Forelimb muscle (tissue), 1 donor: ENCODE results near the gene MAPK8IP3. TPM values are rescaled to one million over a fixed set of nuclear protein-coding genes. Genes with fewer than 3 reads are reported as not detected.

Experiments used
- DNase-seq: peaks from one replicate; pipeline ENCODE4 v3.0.0-alpha.2; 2013; ENCODE audit warnings: low read depth
- polyA plus RNA-seq: library from polyadenylated mRNA; unstranded; fragments of 120-200 nt; gene quantifications from one replicate; pipeline ENCODE4 v1.2.1, GENCODE V29; 2013; ENCODE audit not compliant: insufficient read length

Gene MAPK8IP3
- polyA plus RNA-seq, 1 donor = 53.6 TPM

DNA sequence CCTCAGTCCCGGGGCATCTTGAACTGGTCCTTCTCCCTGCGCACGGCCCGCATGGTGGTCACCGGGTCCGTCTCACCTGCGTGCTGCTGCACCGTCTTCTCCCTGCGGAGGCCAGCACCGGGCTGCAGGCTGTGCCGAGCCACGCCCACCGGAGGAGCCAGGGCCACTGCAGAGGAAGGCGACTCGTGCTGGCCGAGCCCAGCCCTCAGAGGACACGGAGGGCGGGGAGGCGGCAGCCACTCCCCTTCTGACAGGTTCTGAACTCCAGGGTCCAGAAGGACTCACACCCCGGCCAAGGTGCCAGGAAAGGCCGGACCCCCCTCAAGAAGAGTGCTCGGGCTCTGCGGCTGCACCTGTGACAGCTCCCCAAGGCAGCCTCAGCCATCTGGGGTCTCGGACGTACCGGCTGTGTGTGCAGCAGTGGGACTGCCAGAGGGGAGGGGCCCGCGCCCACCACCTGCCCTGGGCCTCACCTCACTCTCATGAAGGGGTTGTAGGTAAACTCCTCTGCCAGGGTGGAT lies 103.3 kb downstream of the MAPK8IP3 start:
- no peak for DNase-seq

GRCh38 chr16:1810106-1810505 lies 104.1 kb downstream of the MAPK8IP3 start:
- DNase-seq = no peak

- no peak for DNase-seq
Observed at GRCh38 chr16:1810536-1810935, 104.5 kb downstream of the MAPK8IP3 start.

GRCh38 chr16:1812732-1813163 lies 106.8 kb downstream of the MAPK8IP3 start:
- no peak for DNase-seq

DNA sequence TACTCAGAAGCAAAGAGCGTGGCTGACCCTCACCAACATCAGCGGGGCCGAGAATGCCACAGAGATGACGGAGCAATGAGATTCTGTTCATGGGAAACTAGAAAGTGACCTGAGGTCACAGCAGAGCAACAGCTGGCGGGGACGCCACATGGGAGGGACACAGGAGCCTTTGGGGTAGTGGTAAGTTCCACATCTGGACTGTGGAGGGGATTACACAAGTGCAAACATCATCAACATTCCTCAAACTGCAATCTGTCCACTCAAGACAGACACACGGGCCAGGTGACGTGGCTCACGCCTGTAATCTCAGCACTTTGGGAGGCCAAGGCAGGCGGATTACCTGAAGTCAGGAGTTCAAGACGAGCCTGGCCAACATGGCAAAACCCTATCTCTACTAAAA lies 109.5 kb downstream of the MAPK8IP3 start:
- DNase-seq = no peak

DNA sequence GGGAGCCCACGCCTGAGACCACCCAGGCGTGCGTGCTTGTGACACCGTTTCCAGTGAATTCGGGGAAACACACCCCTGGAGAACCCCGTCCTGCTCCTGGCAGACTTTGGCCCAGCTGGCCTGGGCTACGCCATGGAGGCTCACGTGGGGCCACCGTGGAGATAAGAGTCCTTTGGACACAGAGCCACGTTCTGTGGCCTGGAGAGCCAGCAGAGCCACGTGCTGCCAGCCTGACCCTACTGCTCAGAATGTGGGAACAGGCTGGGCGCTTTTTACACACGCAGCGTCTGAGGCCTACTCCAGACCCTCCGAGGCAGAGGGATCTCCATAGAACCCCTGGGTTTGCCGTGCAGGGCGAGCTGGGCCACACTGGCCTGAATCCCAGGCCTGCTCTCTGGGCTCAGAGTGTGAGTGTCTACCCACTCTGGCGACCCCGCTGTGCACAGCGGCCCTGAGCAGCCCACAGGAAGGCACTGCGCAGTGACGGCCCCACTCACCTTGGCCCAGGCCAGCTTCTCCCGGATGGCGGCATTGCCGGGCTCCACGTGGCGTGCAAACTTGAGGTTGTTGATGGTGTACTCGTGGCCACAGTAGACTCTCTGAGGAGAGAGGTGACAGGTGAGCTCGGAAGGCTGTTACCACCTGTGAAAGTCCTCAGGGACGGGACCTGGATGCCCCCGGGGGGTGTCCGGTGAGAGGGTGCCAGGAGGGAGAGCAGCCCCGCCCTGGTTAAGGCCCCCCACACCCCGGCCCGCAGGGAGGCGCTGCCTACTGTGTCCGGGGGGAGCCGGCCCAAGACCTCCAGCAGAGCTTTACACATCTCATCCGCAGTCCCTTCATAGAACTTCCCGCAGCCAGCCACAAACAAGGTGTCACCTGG lies 110.6 kb downstream of the MAPK8IP3 start:
- no peak for DNase-seq

DNA sequence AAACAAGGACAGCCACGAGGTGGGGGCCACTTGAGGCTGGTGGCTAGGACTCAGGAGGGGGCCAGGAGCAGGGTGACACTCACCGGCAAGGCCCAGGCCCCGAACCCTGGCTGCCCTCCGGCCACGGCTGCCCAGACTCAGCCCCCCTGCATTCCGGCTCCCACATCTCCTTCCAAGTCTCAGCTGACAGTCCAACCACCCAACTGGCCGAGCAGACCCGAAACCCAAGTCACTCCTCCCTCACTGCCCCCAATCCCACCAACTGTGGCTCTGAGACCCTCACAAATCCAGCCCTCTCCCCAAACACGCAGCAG lies 111.2 kb downstream of the MAPK8IP3 start:
- DNase-seq = no peak

DNA sequence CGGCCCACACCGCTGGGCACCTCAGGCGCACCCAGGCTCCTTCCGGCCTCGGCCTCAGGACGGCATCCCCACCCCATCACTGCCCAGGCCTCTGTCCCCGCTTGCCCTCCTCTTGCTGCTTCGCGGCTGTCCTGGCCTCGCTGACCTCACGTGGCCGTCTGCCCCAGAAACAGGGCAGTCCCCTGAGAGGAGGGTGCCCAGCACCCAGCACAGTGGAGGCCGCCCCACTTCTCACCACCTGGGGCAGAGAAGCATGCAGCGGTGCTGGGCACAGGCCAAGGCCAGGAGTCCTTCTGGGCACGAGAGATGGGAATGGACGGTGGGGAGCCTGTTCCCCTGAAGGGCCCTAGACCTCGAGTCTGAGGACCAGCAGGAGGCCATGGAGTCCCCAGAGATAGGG lies 111.7 kb downstream of the MAPK8IP3 start:
- no peak for DNase-seq

DNA sequence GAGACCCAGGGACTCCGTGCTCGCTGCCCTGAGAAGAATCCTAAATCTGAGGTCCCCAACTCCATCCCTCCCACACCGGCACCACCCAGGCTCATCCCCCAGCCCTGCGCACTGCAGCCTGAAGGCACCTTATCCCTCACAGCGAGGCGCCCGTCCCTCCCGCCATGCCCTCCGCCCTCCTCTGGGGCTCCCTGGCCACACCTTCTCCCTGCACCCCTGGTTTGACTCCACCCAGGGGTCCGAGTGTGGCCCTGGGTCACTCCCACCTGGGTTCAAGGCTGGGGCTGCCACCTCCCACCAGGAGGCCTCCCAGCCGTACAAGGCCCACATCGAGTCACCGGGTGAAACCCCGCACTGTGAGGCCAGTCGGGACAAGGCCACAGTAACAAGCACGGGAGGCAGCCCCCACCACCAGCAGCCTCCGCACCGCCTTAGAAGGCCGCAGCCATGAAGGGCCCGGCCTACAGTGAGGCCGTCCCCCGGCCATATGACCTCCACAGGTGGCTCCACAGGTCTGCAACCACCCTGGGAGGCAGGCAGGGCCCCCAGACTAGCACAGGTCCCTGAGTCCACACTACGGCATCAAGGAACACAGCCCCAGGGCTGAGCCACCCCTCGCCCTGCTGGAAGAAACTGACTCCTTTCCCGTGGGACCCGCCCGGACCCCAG lies 112.3 kb downstream of the MAPK8IP3 start:
- no peak for DNase-seq

- no peak for DNase-seq
Observed at GRCh38 chr16:1818873-1819525, 113.0 kb downstream of the MAPK8IP3 start.

GRCh38 chr16:1819611-1820010 lies 113.6 kb downstream of the MAPK8IP3 start:
- no peak for DNase-seq

Other genes with a start within 250 kb of the MAPK8IP3 start
- gene CLCN7, start 231.2 kb upstream of the MAPK8IP3 start, polyA plus RNA-seq = 33.0 TPM
- gene PTX4, start 217.3 kb upstream of the MAPK8IP3 start, polyA plus RNA-seq = 0.53 TPM
- 30.8 TPM for gene TELO2, start 212.8 kb upstream of the MAPK8IP3 start, polyA plus RNA-seq
- 12.3 TPM for gene TMEM204, start 172.5 kb upstream of the MAPK8IP3 start, polyA plus RNA-seq
- 8.7 TPM for gene IFT140, start 94.1 kb upstream of the MAPK8IP3 start, polyA plus RNA-seq
- gene CRAMP1, start 93.8 kb upstream of the MAPK8IP3 start, polyA plus RNA-seq = 19.0 TPM
- gene JPT2, start 27.9 kb upstream of the MAPK8IP3 start, polyA plus RNA-seq = 40.5 TPM
- gene NME3, start 65.3 kb downstream of the MAPK8IP3 start, polyA plus RNA-seq = 19.5 TPM
- gene EME2, start 66.6 kb downstream of the MAPK8IP3 start, polyA plus RNA-seq = 5.7 TPM
- gene MRPS34, start 66.9 kb downstream of the MAPK8IP3 start, polyA plus RNA-seq = 42.5 TPM
- gene SPSB3, start 76.4 kb downstream of the MAPK8IP3 start, polyA plus RNA-seq = 24.6 TPM
- gene NUBP2, start 76.8 kb downstream of the MAPK8IP3 start, polyA plus RNA-seq = 36.9 TPM
- 0.44 TPM for gene IGFALS, start 87.5 kb downstream of the MAPK8IP3 start, polyA plus RNA-seq
- 44.3 TPM for gene HAGH, start 120.6 kb downstream of the MAPK8IP3 start, polyA plus RNA-seq
- gene FAHD1, start 121.0 kb downstream of the MAPK8IP3 start, polyA plus RNA-seq = 21.3 TPM
- 0.57 TPM for gene MEIOB, start 166.0 kb downstream of the MAPK8IP3 start, polyA plus RNA-seq
- gene HS3ST6, start 212.2 kb downstream of the MAPK8IP3 start, polyA plus RNA-seq = not detected
- gene MSRB1, start 237.0 kb downstream of the MAPK8IP3 start, polyA plus RNA-seq = 38.3 TPM
- 56.0 TPM for gene RPL3L, start 248.5 kb downstream of the MAPK8IP3 start, polyA plus RNA-seq